ENCODE results near the gene TSPAN4.

Gene TSPAN4

DNA sequence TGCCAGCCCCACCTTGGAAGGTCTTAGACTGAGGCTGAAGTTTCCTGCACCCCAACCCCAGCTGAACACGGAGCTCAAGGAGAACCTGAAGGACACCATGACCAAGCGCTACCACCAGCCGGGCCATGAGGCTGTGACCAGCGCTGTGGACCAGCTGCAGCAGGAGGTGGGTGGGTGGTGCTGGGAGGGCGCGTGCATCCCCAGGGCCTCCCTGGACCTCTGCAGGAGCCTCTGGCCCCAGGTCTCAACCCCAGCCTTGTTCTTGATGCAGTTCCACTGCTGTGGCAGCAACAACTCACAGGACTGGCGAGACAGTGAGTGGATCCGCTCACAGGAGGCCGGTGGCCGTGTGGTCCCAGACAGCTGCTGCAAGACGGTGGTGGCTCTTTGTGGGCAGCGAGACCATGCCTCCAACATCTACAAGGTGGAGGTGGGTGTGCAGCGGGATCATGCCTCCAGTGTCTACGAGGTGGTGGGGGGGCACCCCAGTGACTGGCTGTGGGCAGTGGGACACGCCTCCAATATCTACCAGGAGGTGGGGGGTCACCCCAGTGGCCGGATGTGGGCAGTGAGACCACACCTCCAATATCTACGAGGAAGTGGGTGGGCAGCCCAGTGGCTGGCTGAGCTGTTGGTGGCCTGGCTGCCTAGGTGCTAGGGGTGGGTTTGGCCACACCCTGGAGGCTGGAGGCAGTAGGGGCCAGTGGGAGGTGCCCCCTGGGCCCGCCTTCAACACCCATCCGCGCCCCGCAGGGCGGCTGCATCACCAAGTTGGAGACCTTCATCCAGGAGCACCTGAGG is 5.3 kb upstream of the TSPAN4 start:
- no peak overlapping the region for H3K4me3 ChIP-seq (replicated peaks; ENCODE audit: low read depth, low read length)
- TF ChIP-seq, protein P1, sequence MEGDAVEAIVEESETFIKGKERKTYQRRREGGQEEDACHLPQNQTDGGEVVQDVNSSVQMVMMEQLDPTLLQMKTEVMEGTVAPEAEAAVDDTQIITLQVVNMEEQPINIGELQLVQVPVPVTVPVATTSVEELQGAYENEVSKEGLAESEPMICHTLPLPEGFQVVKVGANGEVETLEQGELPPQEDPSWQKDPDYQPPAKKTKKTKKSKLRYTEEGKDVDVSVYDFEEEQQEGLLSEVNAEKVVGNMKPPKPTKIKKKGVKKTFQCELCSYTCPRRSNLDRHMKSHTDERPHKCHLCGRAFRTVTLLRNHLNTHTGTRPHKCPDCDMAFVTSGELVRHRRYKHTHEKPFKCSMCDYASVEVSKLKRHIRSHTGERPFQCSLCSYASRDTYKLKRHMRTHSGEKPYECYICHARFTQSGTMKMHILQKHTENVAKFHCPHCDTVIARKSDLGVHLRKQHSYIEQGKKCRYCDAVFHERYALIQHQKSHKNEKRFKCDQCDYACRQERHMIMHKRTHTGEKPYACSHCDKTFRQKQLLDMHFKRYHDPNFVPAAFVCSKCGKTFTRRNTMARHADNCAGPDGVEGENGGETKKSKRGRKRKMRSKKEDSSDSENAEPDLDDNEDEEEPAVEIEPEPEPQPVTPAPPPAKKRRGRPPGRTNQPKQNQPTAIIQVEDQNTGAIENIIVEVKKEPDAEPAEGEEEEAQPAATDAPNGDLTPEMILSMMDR (IDR thresholded peaks at IDR 0.05; ENCODE audit: low read length, missing control alignments): no peak
- no peak for DNase-seq (ENCODE audit: low read depth)

- no peak overlapping the region for H3K4me3 ChIP-seq (replicated peaks; ENCODE audit: low read depth, low read length)
- DNase-seq (ENCODE audit: low read depth): no peak
- TF ChIP-seq, protein P1 (IDR thresholded peaks at IDR 0.05; ENCODE audit: low read length, missing control alignments): no peak
Observed at GRCh38 chr11:837990-838307, 4.7 kb upstream of the TSPAN4 start.

GRCh38 chr11:838441-839279 is 4.0 kb upstream of the TSPAN4 start:
- H3K4me3 ChIP-seq (replicated peaks; ENCODE audit: low read depth, low read length): no peak overlapping the region
- DNase-seq (ENCODE audit: low read depth): no peak

DNA sequence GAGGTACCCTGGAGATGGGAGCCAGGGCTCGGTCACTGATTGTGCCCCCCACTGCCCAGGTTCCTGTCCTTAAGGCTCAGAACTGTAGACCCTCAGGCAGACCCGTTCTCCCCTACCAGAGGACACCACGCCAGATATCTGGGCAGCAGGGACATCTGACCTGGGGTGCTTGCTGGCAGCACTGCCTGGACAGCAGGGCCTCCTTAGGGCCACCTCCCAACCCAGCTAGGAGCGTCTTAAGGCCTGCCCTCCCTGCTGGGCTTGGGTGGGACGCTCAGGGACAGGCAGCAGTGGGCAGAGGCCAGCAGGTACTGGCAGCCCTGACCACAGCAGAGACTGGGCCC is 3.4 kb upstream of the TSPAN4 start:
- no peak overlapping the region for H3K4me3 ChIP-seq (replicated peaks; ENCODE audit: low read depth, low read length)
- no peak for DNase-seq (ENCODE audit: low read depth)
- TF ChIP-seq, protein P1 (IDR thresholded peaks at IDR 0.05; ENCODE audit: low read length, missing control alignments): no peak

More at GRCh38 chr11:838441-839279, 4.0 kb upstream of the TSPAN4 start:
- TF ChIP-seq, protein P1 (IDR thresholded peaks at IDR 0.05; ENCODE audit: low read length, missing control alignments): no peak

DNA sequence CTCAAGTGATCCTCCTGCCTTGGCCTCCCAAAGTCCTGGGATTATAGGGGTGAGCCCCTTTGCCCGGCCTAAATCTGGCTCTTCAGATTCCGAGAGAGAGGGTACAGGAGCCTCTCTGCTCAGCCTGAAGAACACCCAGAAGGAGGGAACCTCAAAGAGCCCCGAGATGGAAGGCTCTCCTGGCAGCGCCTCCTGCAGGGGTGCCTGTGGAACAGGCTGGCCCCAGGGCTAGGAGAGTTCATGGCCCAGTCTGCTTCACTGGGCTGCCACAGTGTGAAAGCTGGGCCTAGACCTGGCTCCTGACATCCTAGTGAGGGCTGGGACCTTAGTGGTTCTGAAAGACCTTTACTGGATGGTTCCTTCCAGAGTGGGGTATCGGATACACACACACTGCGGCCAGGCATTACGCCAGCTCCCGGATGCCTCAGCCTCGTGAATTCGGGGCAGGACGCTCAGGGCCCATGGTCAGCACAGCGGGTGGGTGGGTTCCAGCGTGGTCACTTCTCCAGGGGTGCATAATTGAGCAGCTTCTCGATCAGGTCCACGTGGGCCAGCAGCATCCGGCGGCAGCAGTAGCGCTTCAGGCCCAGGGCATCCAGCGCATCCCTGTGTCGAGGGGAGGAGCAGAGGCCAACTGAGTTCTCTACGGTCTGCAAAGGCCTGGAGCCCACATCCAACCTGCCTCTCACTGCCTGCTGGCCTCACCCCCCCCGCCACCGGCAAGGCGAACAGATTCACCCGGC is 2.6 kb upstream of the TSPAN4 start:
- H3K4me3 ChIP-seq (replicated peaks; ENCODE audit: low read depth, low read length): peak overlapping the region; percentile 92
- TF ChIP-seq, protein P1 (IDR thresholded peaks at IDR 0.05; ENCODE audit: low read length, missing control alignments): peak; percentile 24
- DNase-seq (ENCODE audit: low read depth): no peak

GRCh38 chr11:841981-842369 is 677 bp upstream of the TSPAN4 start:
- TF ChIP-seq, protein P1 (IDR thresholded peaks at IDR 0.05; ENCODE audit: low read length, missing control alignments): no peak
- H3K4me3 ChIP-seq (replicated peaks; ENCODE audit: low read depth, low read length): peak overlapping the region; percentile 92
- no peak for DNase-seq (ENCODE audit: low read depth)
